T-helper 22 cell (primary cell): ENCODE measurements around the gene STEAP1B.

Experiments used
- DNase-seq: peaks from one replicate; pipeline ENCODE4 v3.0.0-alpha.2; 2020; ENCODE audit warnings: low read depth

Gene STEAP1B

GRCh38 chr7:22429386-22429785 is 70.6 kb downstream of the STEAP1B start:
- DNase-seq = no peak

- no peak for DNase-seq
Observed at GRCh38 chr7:22427855-22428254, 72.1 kb downstream of the STEAP1B start.

- no peak for DNase-seq
Observed at GRCh38 chr7:22427104-22427503, 72.9 kb downstream of the STEAP1B start.

- DNase-seq = no peak
Observed at GRCh38 chr7:22426463-22427094, 73.4 kb downstream of the STEAP1B start.

GRCh38 chr7:22425361-22425760 is 74.6 kb downstream of the STEAP1B start:
- no peak for DNase-seq

GRCh38 chr7:22422831-22423615 is 77.0 kb downstream of the STEAP1B start:
- DNase-seq = no peak

- DNase-seq = no peak
Observed at GRCh38 chr7:22420973-22421635, 78.9 kb downstream of the STEAP1B start.

- no peak for DNase-seq
Observed at GRCh38 chr7:22420008-22420407, 80.0 kb downstream of the STEAP1B start.

- DNase-seq = no peak
Observed at GRCh38 chr7:22419488-22419887, 80.5 kb downstream of the STEAP1B start.

GRCh38 chr7:22418251-22419046 is 81.5 kb downstream of the STEAP1B start:
- no peak for DNase-seq

- no peak for DNase-seq
Observed at GRCh38 chr7:22417841-22418240, 82.1 kb downstream of the STEAP1B start.

GRCh38 chr7:22417349-22417748 is 82.6 kb downstream of the STEAP1B start:
- no peak for DNase-seq

- no peak for DNase-seq
Observed at GRCh38 chr7:22414424-22414823, 85.6 kb downstream of the STEAP1B start.

GRCh38 chr7:22413211-22413610 is 86.8 kb downstream of the STEAP1B start:
- DNase-seq = no peak

GRCh38 chr7:22411977-22412693 is 87.9 kb downstream of the STEAP1B start:
- no peak for DNase-seq

GRCh38 chr7:22406715-22407114 is 93.3 kb downstream of the STEAP1B start:
- no peak for DNase-seq

GRCh38 chr7:22404421-22405023 is 95.5 kb downstream of the STEAP1B start:
- no peak for DNase-seq

GRCh38 chr7:22403344-22403743 is 96.6 kb downstream of the STEAP1B start:
- no peak for DNase-seq

- DNase-seq = no peak
Observed at GRCh38 chr7:22402250-22402649, 97.7 kb downstream of the STEAP1B start.

GRCh38 chr7:22400936-22401553 is 98.9 kb downstream of the STEAP1B start:
- DNase-seq = no peak
